ENCODE data around the gene E4F1.

DNA sequence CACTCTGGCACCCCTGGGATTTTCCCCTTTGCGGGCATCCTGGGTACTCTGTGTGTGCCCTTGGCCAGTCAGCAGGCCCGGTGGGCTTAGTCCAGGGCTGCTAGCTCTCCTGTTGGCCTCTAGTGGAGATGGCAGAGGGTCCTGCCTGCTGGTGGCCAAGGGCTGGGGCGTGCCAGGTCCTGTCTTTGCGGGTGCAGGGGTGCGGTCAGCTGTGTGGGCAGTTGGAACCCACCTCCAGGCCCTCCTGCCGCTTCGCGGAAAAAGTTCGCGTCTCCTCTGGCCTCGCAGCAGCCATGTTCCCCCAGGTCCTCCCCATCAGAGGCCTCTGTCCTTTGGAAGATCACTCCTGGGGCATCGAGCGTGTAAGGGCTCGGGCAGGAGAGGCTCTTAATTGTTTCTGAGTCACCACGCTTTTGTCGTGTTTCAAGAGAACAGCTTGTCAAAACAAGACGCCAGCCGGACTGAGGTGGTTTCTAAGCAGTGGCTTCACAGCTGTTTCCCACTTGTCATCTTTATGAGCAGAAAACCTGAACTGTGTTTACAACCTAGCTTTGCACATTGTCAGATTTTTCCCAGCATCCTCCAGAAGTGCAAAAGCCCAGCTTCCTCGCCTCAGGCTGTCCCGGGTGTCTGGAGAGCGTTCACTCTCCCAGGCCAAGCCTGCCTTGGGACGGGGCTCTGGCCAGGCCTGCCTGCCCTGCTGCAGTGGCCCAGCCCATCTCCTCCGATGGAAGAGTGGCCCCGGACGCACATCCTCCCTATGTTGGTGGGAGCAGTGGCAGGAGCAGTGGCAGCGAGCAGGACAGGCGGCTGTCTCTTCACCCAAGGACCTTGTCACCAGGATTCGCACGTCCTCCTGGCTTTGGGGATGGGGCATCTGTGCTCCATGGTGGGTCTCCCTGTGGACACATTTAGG, 7.9 kb downstream of the E4F1 start:
- TF ChIP-seq, protein P1, sequence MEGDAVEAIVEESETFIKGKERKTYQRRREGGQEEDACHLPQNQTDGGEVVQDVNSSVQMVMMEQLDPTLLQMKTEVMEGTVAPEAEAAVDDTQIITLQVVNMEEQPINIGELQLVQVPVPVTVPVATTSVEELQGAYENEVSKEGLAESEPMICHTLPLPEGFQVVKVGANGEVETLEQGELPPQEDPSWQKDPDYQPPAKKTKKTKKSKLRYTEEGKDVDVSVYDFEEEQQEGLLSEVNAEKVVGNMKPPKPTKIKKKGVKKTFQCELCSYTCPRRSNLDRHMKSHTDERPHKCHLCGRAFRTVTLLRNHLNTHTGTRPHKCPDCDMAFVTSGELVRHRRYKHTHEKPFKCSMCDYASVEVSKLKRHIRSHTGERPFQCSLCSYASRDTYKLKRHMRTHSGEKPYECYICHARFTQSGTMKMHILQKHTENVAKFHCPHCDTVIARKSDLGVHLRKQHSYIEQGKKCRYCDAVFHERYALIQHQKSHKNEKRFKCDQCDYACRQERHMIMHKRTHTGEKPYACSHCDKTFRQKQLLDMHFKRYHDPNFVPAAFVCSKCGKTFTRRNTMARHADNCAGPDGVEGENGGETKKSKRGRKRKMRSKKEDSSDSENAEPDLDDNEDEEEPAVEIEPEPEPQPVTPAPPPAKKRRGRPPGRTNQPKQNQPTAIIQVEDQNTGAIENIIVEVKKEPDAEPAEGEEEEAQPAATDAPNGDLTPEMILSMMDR (IDR thresholded peaks at IDR 0.05; ENCODE audit: poor library complexity): no peak
- TF ChIP-seq EZH2 (IDR thresholded peaks at IDR 0.05; ENCODE audit: borderline replicate concordance): no peak
